Measurements from ENCODE around the gene FGF23. TPM values are rescaled to one million over a fixed set of nuclear protein-coding genes. Genes with fewer than 3 reads are reported as not detected.

FGF23 gene
- polyA plus RNA-seq, 3 donors: not detected

DNA sequence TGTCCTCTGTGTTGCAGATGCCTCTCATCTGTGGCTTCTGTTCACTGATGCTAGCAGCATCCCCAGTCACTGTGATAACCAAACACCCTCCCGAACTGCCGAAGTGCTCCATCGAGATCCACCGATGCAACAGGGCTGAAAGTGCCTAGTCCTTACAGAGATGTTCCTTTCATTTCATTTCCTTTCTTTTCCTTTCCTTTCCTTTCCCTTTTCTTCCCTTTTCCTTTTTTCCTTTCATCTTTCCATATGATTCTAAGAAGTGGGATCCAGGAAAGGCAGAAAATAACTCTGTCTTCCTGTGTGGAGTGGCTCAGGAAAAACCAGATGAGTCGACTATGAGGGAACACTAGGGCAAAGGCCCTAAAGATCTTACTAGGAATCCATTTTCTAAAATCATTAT is 39.4 kb upstream of the FGF23 start:
- H3K36me3 ChIP-seq (replicated peaks in 1 of 2; ENCODE audit: control insufficient read depth in 1 of 2, insufficient read depth in 2 of 2, low read length in 2 of 2): no peaks in the 10 kb centered on the region
- Mint-ChIP-seq H3K27ac (no peak overlapping the region), H3K27me3 (ENCODE audit: low read depth in 3 of 3) (peaks cover 20 to 33% (median 23%) of the 10 kb centered on the region in 3 donors), H3K4me3 (no peak overlapping the region), H3K36me3 (no peaks in the 10 kb centered on the region), H3K4me1 (peaks cover 7% of the 10 kb centered on the region), H3K9me3 (peaks cover 4 to 7% (median 4%) of the 10 kb centered on the region in 7 donors)
- no peak overlapping the region for H3K4me2 ChIP-seq (replicated peaks; ENCODE audit: extremely low read depth, low read length, poor library complexity, severe bottlenecking)
- H3K9me3 ChIP-seq (replicated peaks in 1 of 2; ENCODE audit: control insufficient read depth in 1 of 2, insufficient read depth in 1 of 2, low read length in 2 of 2): no peaks in the 10 kb centered on the region
- no peak overlapping the region for H3K9ac ChIP-seq (ENCODE audit: insufficient read depth, low read length, poor library complexity, severe bottlenecking)
- H2AFZ ChIP-seq (ENCODE audit: insufficient read depth, low read depth, low read length, poor library complexity, severe bottlenecking): no peak overlapping the region
- no peak for DNase-seq
- H4K20me1 ChIP-seq (ENCODE audit: insufficient read depth, low read length): no peaks in the 10 kb centered on the region
- no peaks in the 10 kb centered on the region for H3K79me2 ChIP-seq (ENCODE audit: insufficient read depth, low read length)
- TF ChIP-seq, protein P1, sequence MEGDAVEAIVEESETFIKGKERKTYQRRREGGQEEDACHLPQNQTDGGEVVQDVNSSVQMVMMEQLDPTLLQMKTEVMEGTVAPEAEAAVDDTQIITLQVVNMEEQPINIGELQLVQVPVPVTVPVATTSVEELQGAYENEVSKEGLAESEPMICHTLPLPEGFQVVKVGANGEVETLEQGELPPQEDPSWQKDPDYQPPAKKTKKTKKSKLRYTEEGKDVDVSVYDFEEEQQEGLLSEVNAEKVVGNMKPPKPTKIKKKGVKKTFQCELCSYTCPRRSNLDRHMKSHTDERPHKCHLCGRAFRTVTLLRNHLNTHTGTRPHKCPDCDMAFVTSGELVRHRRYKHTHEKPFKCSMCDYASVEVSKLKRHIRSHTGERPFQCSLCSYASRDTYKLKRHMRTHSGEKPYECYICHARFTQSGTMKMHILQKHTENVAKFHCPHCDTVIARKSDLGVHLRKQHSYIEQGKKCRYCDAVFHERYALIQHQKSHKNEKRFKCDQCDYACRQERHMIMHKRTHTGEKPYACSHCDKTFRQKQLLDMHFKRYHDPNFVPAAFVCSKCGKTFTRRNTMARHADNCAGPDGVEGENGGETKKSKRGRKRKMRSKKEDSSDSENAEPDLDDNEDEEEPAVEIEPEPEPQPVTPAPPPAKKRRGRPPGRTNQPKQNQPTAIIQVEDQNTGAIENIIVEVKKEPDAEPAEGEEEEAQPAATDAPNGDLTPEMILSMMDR (IDR thresholded peaks at IDR 0.05): no peak
- peaks cover 7 to 18% of the 10 kb centered on the region in 2 donors for H3K27me3 ChIP-seq (ENCODE audit: control insufficient read depth in 2 of 2, insufficient read depth in 2 of 2, low read length in 2 of 2)
- no peak overlapping the region for H3K4me3 ChIP-seq (replicated peaks in 1 of 3; ENCODE audit: low read depth in 2 of 3, low read length in 3 of 3)
- intact Hi-C loops (cut with micrococcal nuclease): no loop called here
- no peaks in the 10 kb centered on the region for H3K4me1 ChIP-seq (ENCODE audit: control insufficient read depth in 1 of 2, insufficient read depth in 2 of 2, low read length in 2 of 2)
- H3K27ac ChIP-seq (ENCODE audit: low read depth in 1 of 2, low read length in 2 of 2): no peak overlapping the region
- 100% methylated on average over 3 of the region's 5 CpGs for WGBS (ENCODE audit: insufficient coverage)

DNA sequence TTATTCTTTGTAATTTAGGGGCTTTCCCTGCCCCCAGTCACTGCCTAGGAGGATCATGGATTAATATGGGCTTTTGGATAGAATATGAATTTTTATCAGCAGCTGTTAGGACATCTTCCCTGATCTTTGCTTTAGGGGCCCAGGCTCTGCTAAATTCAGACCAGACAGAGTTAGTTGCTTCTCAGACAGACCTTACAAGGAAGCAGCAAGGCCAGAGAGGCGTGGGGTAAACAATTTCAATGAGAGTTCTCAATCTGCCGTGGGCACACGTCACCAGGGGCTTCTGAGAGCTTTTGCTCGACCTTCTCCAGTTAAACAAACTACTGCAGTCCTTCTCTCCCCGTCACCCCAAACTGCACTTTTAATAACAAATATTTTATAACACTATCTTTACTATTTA is 38.4 kb upstream of the FGF23 start:
- H3K27me3 ChIP-seq (ENCODE audit: control insufficient read depth in 2 of 2, insufficient read depth in 2 of 2, low read length in 2 of 2): peaks cover 7 to 18% of the 10 kb centered on the region in 2 donors
- peaks cover 4 to 7% (median 4%) of the 10 kb centered on the region in 7 donors for H3K9me3 Mint-ChIP-seq
- H3K36me3 ChIP-seq (replicated peaks in 1 of 2; ENCODE audit: control insufficient read depth in 1 of 2, insufficient read depth in 2 of 2, low read length in 2 of 2): no peaks in the 10 kb centered on the region
- no peak overlapping the region for H2AFZ ChIP-seq (ENCODE audit: insufficient read depth, low read depth, low read length, poor library complexity, severe bottlenecking)
- no peak overlapping the region for H3K27ac Mint-ChIP-seq
- no peaks in the 10 kb centered on the region for H4K20me1 ChIP-seq (ENCODE audit: insufficient read depth, low read length)
- H3K27me3 Mint-ChIP-seq (ENCODE audit: low read depth in 3 of 3): peaks cover 16 to 35% (median 20%) of the 10 kb centered on the region in 3 donors
- intact Hi-C loops (cut with micrococcal nuclease): no loop called here
- H3K4me1 Mint-ChIP-seq: peaks cover 7% of the 10 kb centered on the region
- H3K9me3 ChIP-seq (replicated peaks in 1 of 2; ENCODE audit: control insufficient read depth in 1 of 2, insufficient read depth in 1 of 2, low read length in 2 of 2): no peaks in the 10 kb centered on the region
- no peak overlapping the region for H3K27ac ChIP-seq (ENCODE audit: low read depth in 1 of 2, low read length in 2 of 2)
- WGBS (ENCODE audit: insufficient coverage): 92% methylated on average over 4 of the region's 5 CpGs
- H3K9ac ChIP-seq (ENCODE audit: insufficient read depth, low read length, poor library complexity, severe bottlenecking): no peak overlapping the region
- H3K4me2 ChIP-seq (replicated peaks; ENCODE audit: extremely low read depth, low read length, poor library complexity, severe bottlenecking): no peak overlapping the region
- H3K36me3 Mint-ChIP-seq: no peaks in the 10 kb centered on the region
- TF ChIP-seq, protein P1 (IDR thresholded peaks at IDR 0.05): no peak
- H3K4me3 ChIP-seq (replicated peaks in 1 of 3; ENCODE audit: low read depth in 2 of 3, low read length in 3 of 3): no peak overlapping the region
- DNase-seq: no peak
- no peaks in the 10 kb centered on the region for H3K79me2 ChIP-seq (ENCODE audit: insufficient read depth, low read length)
- H3K4me3 Mint-ChIP-seq: no peak overlapping the region
- H3K4me1 ChIP-seq (ENCODE audit: control insufficient read depth in 1 of 2, insufficient read depth in 2 of 2, low read length in 2 of 2): no peaks in the 10 kb centered on the region
